ENCODE results near the gene FHAD1.

- TF ChIP-seq MAX (IDR thresholded peaks at IDR 0.05) (no peak), RAD21 (IDR thresholded peaks at IDR 0.05; ENCODE audit: low read depth) (no peak), USF1 (IDR thresholded peaks at IDR 0.05) (no peak), REST (IDR thresholded peaks at IDR 0.05; ENCODE audit: low read depth) (no peak)
Observed at GRCh38 chr1:15331180-15331579, 84.2 kb downstream of the FHAD1 start.
